ENCODE data around the gene GUCD1.
A peak's percentile ranks its signal among the peaks of the same experiment; 100 is the strongest.

GUCD1 gene

GRCh38 chr22:24589518-24590030, 34.6 kb upstream of the GUCD1 start:
- DNase-seq, result no peak

GRCh38 chr22:24588757-24589481, 34.0 kb upstream of the GUCD1 start:
- DNase-seq, result no peak

GRCh38 chr22:24588381-24588756, 33.4 kb upstream of the GUCD1 start:
- no peak for DNase-seq

DNA sequence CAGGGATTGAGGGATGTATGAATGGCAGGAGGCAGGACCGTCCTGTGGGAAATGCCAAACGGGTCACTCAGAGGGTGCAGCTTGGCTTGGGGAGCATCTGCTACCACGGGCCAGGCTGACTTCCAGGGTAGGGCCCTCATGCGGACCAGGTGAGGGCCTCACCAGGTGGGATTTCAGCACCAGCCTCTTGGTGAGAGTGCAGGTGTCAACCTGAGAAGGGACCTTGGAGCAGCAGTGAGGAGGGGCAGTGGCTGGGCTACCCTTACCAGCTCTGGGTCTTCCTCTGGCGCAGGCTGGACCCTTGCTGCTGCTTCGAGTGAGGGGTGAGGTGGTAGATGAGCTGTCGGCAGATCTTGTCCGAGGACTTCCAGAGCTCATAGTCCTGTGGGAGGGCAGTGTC, 33.0 kb upstream of the GUCD1 start:
- DNase-seq, result no peak

DNA sequence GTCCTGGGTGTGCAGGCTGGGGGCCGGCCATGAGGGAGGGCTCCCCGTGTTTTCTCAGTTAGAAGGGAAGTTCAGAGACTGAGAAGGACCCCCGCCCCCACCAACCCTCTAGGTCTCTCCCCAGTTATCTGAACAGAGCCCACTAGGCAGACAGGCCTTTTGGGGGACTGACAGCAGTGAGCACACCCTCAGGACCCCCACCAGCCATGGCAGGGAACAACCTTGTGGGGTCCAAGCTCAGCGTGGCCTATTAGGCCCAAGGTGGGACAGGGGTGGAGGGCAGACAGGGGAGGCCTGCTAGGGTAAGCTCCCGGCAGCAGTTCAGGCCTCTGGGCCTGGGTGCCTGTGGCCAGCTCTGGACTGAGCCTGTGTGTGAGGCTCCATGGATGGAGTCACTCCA, 32.3 kb upstream of the GUCD1 start:
- DNase-seq, result no peak

- DNase-seq, result no peak
These were observed 31.1 kb upstream of the GUCD1 start for GRCh38 chr22:24585927-24586546.

GRCh38 chr22:24585461-24585860, 30.5 kb upstream of the GUCD1 start:
- no peak for DNase-seq

DNA sequence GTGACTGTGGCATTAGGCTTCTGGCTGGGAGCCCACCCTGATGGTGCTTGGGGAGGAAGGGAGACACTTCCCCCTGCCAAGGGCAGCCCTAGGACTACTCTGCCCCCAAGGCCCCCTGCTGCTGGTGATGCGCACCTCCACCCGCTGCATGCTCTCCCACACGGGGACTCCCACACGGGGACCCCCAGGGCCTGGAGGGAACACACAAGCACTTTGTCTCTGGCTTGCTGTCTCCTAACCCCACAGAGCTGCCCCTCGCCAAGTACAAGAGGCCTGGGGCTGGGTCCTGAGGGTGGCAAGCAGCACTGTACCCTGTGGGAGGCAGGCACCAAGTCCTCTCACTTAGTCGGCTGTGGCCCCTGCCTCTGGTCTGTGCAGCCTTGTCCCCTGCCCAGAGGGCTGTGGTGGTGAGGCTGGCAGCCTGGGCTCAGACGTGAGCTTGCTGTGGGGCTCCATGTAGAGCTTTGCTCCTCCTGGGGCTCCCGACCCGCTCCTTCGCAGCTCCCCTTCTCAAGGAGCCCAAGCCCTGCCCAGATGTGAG, 30.0 kb upstream of the GUCD1 start:
- no peak for DNase-seq

DNA sequence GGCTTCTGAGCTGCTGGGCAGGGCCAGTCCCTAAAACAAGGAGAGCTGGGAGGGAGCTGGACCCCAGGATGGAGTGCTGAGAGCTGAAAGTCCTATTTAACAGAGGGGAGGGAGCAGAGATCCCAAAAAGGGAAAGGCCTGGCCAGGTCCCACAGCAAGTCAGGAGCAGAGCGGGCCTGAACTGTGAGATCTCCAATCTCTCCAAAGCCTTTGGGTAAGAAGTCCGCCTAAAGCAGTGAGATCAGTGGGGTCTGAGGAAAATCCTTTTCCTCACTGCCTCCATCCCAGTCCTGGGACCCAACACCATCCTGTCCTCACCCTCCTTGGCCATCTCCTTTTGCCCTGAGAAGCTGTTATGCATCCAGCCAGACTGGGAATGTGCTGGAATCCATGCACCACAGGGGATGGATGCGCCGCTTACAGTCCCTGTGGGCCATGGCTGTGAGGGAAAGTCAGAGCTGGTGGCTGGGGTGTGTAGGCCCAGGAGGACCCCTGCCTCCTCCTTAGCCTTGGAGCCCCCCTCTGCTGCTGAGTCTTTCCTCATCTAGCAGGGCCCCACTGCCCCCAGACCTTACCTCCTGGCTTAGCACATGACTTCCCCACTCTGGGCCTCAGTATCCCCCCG, 29.3 kb upstream of the GUCD1 start:
- no peak for DNase-seq

- DNase-seq, result peak; percentile 91
These were observed 28.6 kb upstream of the GUCD1 start for GRCh38 chr22:24583221-24584165.

GRCh38 chr22:24582056-24582814, 27.3 kb upstream of the GUCD1 start:
- no peak for DNase-seq

- no peak for DNase-seq
These were observed 25.3 kb upstream of the GUCD1 start for GRCh38 chr22:24580276-24580675.

GRCh38 chr22:24579258-24579601, 24.3 kb upstream of the GUCD1 start:
- no peak for DNase-seq

- peak; percentile 22 for DNase-seq
These were observed 23.7 kb upstream of the GUCD1 start for GRCh38 chr22:24578355-24579257.

- DNase-seq, result no peak
These were observed 21.8 kb upstream of the GUCD1 start for GRCh38 chr22:24576778-24577177.

GRCh38 chr22:24571266-24571665, 16.3 kb upstream of the GUCD1 start:
- DNase-seq, result no peak

- DNase-seq, result no peak
These were observed 12.7 kb upstream of the GUCD1 start for GRCh38 chr22:24567668-24568067.

DNA sequence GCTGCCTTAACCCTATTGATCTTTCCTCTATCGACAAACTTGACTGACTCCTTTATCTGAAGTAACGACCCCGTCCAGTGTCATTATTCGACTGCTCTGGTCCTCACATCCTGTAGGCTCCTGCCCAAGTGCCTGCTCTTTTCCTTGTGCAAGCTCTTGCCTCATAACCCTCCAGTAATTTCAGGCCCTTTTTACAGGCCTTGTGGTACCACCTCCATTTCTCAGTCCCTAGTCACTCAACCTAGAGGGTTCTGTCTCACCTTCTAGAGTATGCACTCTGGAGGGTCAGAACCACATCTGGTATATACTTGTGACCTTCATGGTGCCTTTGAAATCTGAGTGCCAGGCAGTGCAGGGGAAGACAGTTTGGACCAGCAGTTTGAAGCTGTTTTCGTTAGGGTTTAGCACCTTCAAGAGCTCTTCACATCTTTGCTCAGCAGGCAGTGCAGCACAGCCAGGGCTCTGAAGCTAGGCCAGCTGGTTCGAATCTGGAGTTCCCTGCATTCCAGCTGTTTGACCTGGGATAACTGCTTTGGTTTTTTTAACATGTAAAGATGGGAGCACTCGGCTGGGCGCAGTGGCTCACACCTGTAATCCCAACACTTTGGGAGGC, 12.1 kb upstream of the GUCD1 start:
- DNase-seq, result no peak

- DNase-seq, result no peak
These were observed 10.1 kb upstream of the GUCD1 start for GRCh38 chr22:24565077-24565476.

DNA sequence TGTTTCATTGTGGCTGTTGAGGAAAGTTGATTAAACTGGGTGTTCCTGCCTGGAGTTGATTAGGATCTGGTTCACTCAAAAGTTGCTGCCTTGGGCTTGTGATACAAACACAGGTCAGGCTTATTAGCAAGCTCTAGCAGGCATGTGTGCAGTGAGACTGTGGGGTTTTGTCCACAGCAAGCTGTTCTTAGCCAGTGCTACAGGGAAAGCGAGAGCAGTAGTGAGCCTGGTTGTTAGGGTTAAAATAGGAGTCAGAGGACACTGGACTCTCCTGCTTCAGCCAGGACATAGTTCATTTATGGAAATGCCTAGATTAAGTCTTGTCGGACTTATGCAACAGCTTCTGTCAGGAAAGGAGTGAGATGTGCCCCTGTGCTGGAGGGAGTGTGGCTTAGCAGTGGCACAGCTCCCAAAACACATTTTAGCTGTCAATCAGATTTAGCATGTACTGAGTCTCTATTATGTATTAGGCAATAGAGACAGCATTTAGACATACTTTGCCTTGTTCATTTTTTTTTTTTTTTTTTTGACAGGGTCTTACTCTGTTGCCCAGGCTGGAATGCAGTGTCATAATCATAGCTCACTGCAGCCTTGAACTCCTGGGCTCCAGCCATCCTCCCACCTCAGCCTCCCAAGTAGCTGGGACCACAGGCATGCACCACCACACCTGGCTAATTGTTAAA, 9.6 kb upstream of the GUCD1 start:
- DNase-seq, result no peak
